ENCODE measurements around the gene PURB. TPM values are rescaled to one million over a fixed set of nuclear protein-coding genes. Genes with fewer than 3 reads are reported as not detected.
A peak's percentile ranks its signal among the peaks of the same experiment; 100 is the strongest.
"Not testable (repeated sequence)": the region's sequence is repeated elsewhere in the genome, so short reads cannot be mapped to it uniquely, and the experiment has no call there.

Gene PURB
- total RNA-seq = 10 to 100 TPM; 27.7 to 29.3 TPM

- Mint-ChIP-seq H3K4me3 (peak within 1 kb of the TSS; percentile 95), H3K27ac (peak within 1 kb of the TSS; percentile 99), H3K4me1 (peaks cover 64% of the 10 kb centered on the region), H3K36me3 (ENCODE audit: low read depth) (peaks cover 35% of the 10 kb centered on the region), H3K9me3 (no peaks in the 10 kb centered on the region), H3K27me3 (no peaks in the 10 kb centered on the region)
- peak; percentile 97 for DNase-seq
- CTCF ChIA-PET = interaction anchor here (1.3 to 3.2 kb wide), 6 partner anchors 20 to 226 kb away, joined by 3 to 32 read pairs (median 3); partner anchors contain the start of genes H2AZ2 and TBRG4
- POLR2A ChIA-PET = interaction anchor here (0.7 to 3.5 kb wide), 53 partner anchors 9 to 840 kb away, joined by 3 to 144 read pairs (median 7); partner anchors contain the start of genes CCM2, DDX56, H2AZ2 and MYO1G
Measured at GRCh38 chr7:44885394-44886317, at the start of gene PURB. Gene PURB, minus strand, starts transcription at chr7:44885530. Its CDS starts 182 bp downstream, at chr7:44885348.

- H3K4me3 Mint-ChIP-seq = no peak overlapping the region
- ChIA-PET CTCF (no interaction called here), POLR2A (interaction anchor here (0.6 to 1.4 kb wide), 2 partner anchors 89 to 131 kb away, joined by 3 read pairs; no protein-coding TSS in a partner anchor)
- no peak overlapping the region for H3K27ac Mint-ChIP-seq
- no peaks in the 10 kb centered on the region for H3K36me3 Mint-ChIP-seq (ENCODE audit: low read depth)
- H3K9me3 Mint-ChIP-seq = no peaks in the 10 kb centered on the region
- H3K4me1 Mint-ChIP-seq = peaks cover 12% of the 10 kb centered on the region
- DNase-seq = no peak
- H3K27me3 Mint-ChIP-seq = peaks cover 12% of the 10 kb centered on the region
Measured at GRCh38 chr7:44935016-44935415, 49.7 kb upstream of the PURB start.

- Mint-ChIP-seq H3K4me1 (peaks cover 12% of the 10 kb centered on the region), H3K27me3 (peaks cover 14% of the 10 kb centered on the region)
- H3K27ac Mint-ChIP-seq; DNase-seq; H3K9me3 Mint-ChIP-seq; CTCF ChIA-PET; H3K4me3 Mint-ChIP-seq; H3K36me3 Mint-ChIP-seq (ENCODE audit: low read depth): not testable (repeated sequence)
- POLR2A ChIA-PET = interaction anchor here (0.6 to 1.4 kb wide), 2 partner anchors 88 to 130 kb away, joined by 3 read pairs; no protein-coding TSS in a partner anchor
Measured at GRCh38 chr7:44934510-44934909, 49.2 kb upstream of the PURB start.

GRCh38 chr7:44930921-44931320 lies 45.6 kb upstream of the PURB start:
- H3K4me3 Mint-ChIP-seq = no peak overlapping the region
- H3K27me3 Mint-ChIP-seq = peaks cover 20% of the 10 kb centered on the region
- H3K4me1 Mint-ChIP-seq = peaks cover 2% of the 10 kb centered on the region
- no peak overlapping the region for H3K27ac Mint-ChIP-seq
- no peaks in the 10 kb centered on the region for H3K9me3 Mint-ChIP-seq
- no peak for DNase-seq
- H3K36me3 Mint-ChIP-seq (ENCODE audit: low read depth) = no peaks in the 10 kb centered on the region
- ChIA-PET CTCF (no interaction called here), POLR2A (no interaction called here)

DNA sequence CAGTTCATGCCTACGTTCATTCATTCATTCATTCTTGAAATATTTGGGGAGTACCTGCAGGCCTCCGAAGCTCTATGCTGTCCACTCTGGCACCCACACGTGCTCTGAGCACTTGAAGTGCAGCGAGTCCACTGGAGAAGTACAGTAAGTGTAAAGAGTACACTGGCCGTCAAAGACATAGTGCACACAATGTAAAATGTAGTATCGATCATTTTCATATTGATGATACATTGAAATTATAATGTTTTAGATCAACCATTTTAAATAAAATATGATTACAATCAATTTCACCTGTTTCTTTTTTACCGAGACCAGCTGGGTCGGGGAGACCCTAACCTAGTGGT lies 37.0 kb upstream of the PURB start:
- POLR2A ChIA-PET = interaction anchor here (0.6 kb wide), 1 partner anchor 75 kb away, joined by 3 read pairs; no protein-coding TSS in a partner anchor
- Mint-ChIP-seq H3K36me3 (ENCODE audit: low read depth) (no peaks in the 10 kb centered on the region), H3K4me3 (no peak overlapping the region), H3K4me1 (peaks cover 14% of the 10 kb centered on the region), H3K27me3 (peaks cover 8% of the 10 kb centered on the region), H3K27ac (no peak overlapping the region), H3K9me3 (no peaks in the 10 kb centered on the region)
- no peak for DNase-seq
- CTCF ChIA-PET = interaction anchor here (0.6 to 11.3 kb wide), 6 partner anchors 30 to 214 kb away, joined by 3 to 160 read pairs (median 4); partner anchors contain the start of gene H2AZ2

DNA sequence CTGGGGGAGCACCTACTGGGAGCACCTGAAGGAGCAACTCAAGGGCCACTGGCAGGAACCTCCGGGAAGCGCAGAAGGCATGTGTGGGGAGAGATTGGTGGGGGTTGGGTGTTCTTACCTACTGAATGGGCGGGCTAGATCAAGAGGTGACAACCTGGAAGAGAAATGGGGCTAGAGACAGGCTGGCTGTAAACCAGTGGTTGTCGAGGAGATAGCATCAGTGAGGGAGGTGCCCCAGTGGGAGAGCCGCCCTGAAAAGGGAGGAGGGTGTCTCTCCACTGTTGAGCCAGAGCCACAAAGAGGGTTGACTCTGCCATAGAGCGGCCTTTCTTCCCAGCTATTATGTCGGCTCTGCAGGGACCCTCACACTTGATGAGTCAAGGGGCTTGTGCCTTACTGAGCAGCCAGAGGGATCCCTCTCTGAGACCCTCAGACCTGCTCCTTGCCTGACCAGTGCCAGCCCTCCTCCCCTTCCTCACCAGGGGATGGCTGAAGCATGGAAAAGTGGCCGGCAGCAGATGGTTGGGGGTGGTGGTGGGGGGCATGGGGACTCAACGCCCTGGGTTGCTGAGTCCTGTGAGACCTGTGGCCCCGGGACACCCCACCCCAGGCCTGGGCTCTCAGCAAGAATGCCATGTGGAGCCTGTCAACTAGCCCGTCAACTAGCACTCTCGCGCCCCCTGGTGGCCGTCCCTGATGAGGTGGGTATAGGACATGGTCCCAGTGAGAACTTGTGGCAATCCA lies 36.4 kb upstream of the PURB start:
- Mint-ChIP-seq H3K27me3 (peaks cover 6% of the 10 kb centered on the region), H3K9me3 (no peaks in the 10 kb centered on the region), H3K27ac (no peak overlapping the region), H3K4me3 (no peak overlapping the region), H3K36me3 (ENCODE audit: low read depth) (no peaks in the 10 kb centered on the region), H3K4me1 (peaks cover 14% of the 10 kb centered on the region)
- POLR2A ChIA-PET = interaction anchor here (2.0 to 2.5 kb wide), 2 partner anchors 31 to 73 kb away, joined by 4 to 15 read pairs; partner anchors contain the start of gene H2AZ2
- CTCF ChIA-PET = interaction anchor here (0.5 to 11.3 kb wide), 7 partner anchors 30 to 1123 kb away, joined by 3 to 160 read pairs (median 5); partner anchors contain the start of gene H2AZ2
- DNase-seq = peak; percentile 95

DNA sequence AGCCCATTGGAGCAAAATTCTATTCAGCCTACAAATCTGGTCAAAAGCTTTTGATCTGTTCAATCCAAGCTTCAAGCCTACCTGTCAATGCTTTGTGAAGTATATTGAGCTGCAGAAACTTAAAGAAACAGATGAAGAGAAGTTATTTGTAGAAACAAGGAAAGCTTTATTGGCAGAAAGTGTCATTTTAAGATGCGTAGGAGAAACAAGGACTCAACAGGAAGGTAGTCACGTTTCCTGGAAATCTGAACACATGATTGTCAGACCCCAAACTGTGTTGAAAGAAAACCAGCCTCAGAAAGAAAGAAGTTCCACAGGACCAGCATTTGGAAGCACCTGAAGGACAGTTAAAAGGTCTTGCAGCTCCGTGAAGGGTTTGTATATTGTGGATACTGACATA lies 34.8 kb upstream of the PURB start:
- no peak for DNase-seq
- POLR2A ChIA-PET = interaction anchor here (0.6 to 2.8 kb wide), 6 partner anchors 29 to 99 kb away, joined by 3 to 17 read pairs (median 6); partner anchors contain the start of genes H2AZ2 and PURB
- no peaks in the 10 kb centered on the region for H3K9me3 Mint-ChIP-seq
- H3K4me3 Mint-ChIP-seq = no peak overlapping the region
- no peak overlapping the region for H3K27ac Mint-ChIP-seq
- CTCF ChIA-PET = interaction anchor here (0.8 to 11.3 kb wide), 11 partner anchors 39 to 339 kb away, joined by 3 to 160 read pairs (median 4); partner anchors contain the start of gene H2AZ2
- peaks cover 18% of the 10 kb centered on the region for H3K4me1 Mint-ChIP-seq
- H3K36me3 Mint-ChIP-seq (ENCODE audit: low read depth) = no peaks in the 10 kb centered on the region
- H3K27me3 Mint-ChIP-seq = peaks cover 4% of the 10 kb centered on the region

DNA sequence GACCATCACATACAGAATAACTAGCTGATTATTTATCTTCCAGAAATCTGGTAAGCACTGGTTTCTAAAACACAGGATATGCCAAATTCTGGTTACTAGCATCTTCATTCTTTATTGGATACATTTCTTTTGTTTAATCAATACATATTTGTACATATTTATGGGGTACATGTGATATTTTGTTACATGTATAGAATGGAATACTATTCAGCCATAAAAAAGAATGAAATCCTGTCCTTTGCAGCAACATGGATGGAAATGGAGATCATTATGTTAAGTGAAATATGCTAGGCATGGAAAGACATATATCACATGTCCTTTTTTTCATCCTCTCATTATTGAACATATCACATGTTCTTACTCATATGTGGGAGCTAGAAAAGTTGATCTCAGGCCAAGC lies 32.7 kb upstream of the PURB start:
- ChIA-PET CTCF (interaction anchor here (11.3 kb wide), 1 partner anchor 65 kb away, joined by 160 read pairs; the partner anchor contains the start of gene H2AZ2), POLR2A (interaction anchor here (1.0 to 2.3 kb wide), 3 partner anchors 33 to 69 kb away, joined by 3 to 9 read pairs (median 4); partner anchors contain the start of genes H2AZ2 and PURB)
- Mint-ChIP-seq H3K4me3 (no peak overlapping the region), H3K4me1 (peaks cover 23% of the 10 kb centered on the region), H3K36me3 (ENCODE audit: low read depth) (no peaks in the 10 kb centered on the region), H3K27ac (no peak overlapping the region), H3K9me3 (no peaks in the 10 kb centered on the region), H3K27me3 (peaks cover 4% of the 10 kb centered on the region)
- DNase-seq = no peak

GRCh38 chr7:44917465-44917864 lies 32.1 kb upstream of the PURB start:
- H3K4me1 Mint-ChIP-seq = peaks cover 23% of the 10 kb centered on the region
- ChIA-PET POLR2A (interaction anchor here (1.0 to 2.3 kb wide), 3 partner anchors 32 to 68 kb away, joined by 3 to 9 read pairs (median 4); partner anchors contain the start of genes H2AZ2 and PURB), CTCF (interaction anchor here (11.3 kb wide), 1 partner anchor 64 kb away, joined by 160 read pairs; the partner anchor contains the start of gene H2AZ2)
- no peaks in the 10 kb centered on the region for H3K36me3 Mint-ChIP-seq (ENCODE audit: low read depth)
- DNase-seq = no peak
- H3K4me3 Mint-ChIP-seq = no peak overlapping the region
- no peak overlapping the region for H3K27ac Mint-ChIP-seq
- peaks cover 4% of the 10 kb centered on the region for H3K27me3 Mint-ChIP-seq
- H3K9me3 Mint-ChIP-seq = no peaks in the 10 kb centered on the region

DNA sequence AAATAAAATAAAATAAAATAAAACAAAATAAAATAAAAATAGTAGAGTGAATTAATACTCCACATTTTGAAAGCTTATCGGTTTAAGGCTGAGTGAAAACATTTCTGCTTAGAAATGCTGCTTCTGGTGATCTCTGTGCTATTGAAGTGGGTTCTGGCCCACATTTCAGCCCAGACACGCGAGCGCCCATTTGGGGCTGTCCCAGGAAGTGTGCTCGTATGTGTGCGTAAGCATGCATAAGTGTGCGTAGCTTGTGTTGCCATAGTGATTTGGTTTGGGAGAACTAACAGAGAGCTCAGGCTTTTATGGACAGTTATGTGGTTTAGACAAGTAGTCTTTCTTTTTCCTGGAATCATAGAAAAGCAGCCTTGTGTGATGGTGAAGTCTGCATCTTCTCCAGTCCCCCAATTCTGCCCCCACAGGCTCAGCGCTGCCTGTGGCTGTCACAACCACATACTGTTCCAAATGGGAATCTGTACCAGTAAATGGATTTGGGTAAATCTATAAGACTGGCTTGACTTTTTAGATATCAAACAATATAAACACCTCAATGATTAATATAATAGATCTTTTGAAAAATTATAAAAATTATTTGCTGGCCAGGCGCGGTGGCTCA lies 29.8 kb upstream of the PURB start:
- no peak overlapping the region for H3K4me3 Mint-ChIP-seq

DNA sequence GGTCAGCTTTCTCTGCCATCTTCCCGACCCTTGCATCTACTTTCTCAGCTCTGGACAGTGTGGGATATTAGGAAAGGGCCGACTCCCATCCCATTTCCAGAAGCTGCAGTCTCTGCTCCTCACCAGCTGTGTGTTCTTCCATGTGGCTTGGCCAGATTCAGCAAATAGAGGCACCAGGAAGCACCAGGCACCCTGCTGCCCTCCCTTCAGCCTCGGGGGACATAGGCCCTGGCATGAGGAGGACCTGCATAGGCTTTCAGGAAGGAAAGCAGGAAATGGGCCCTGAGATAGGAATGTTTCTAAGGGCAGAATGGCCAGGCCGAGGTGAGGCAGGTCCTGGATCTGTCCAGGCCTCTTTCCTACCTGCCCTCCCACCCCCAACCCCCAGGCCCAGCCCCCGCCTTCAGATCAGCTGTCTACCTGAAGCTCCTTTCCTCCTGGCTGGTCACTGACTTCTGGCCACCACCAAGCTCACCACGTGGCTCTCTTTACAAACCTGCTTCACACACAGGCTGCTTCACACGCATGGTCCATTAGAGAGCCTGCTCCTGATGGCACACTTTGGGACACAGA lies 27.5 kb upstream of the PURB start:
- peaks cover 9% of the 10 kb centered on the region for H3K4me1 Mint-ChIP-seq
- DNase-seq = no peak
- H3K36me3 Mint-ChIP-seq (ENCODE audit: low read depth) = no peaks in the 10 kb centered on the region
- H3K27ac Mint-ChIP-seq = no peak overlapping the region
- H3K27me3 Mint-ChIP-seq = no peaks in the 10 kb centered on the region
- no peak overlapping the region for H3K4me3 Mint-ChIP-seq
- POLR2A ChIA-PET = interaction anchor here (1.3 to 2.3 kb wide), 2 partner anchors 27 to 199 kb away, joined by 3 to 10 read pairs; partner anchors contain the start of genes PURB and TBRG4
- CTCF ChIA-PET = interaction anchor here (1.4 to 1.7 kb wide), 2 partner anchors 55 to 324 kb away, joined by 4 to 8 read pairs; no protein-coding TSS in a partner anchor
- H3K9me3 Mint-ChIP-seq = no peaks in the 10 kb centered on the region

More for the DNA sequence above, 29.8 kb upstream of the PURB start:
- ChIA-PET POLR2A (interaction anchor here (0.7 to 1.4 kb wide), 4 partner anchors 30 to 153 kb away, joined by 3 to 20 read pairs (median 6); partner anchors contain the start of genes H2AZ2 and PURB), CTCF (no interaction called here)
- Mint-ChIP-seq H3K9me3 (no peaks in the 10 kb centered on the region), H3K4me1 (peaks cover 11% of the 10 kb centered on the region), H3K27me3 (peaks cover 4% of the 10 kb centered on the region), H3K36me3 (ENCODE audit: low read depth) (no peaks in the 10 kb centered on the region), H3K27ac (peak overlapping the region; percentile 23)
- peak; percentile 69 for DNase-seq
